GM21423 (cell line): ENCODE measurements around the gene PCA3.

Source experiments
- ATAC-seq: cut with Tn5 transposase; IDR thresholded peaks from one replicate; pipeline ENCODE4 v1.9.1; 2021; ENCODE audit warnings: mild to moderate bottlenecking, moderate library complexity; ENCODE audit not compliant: unreplicated experiment

The PCA3 gene

DNA sequence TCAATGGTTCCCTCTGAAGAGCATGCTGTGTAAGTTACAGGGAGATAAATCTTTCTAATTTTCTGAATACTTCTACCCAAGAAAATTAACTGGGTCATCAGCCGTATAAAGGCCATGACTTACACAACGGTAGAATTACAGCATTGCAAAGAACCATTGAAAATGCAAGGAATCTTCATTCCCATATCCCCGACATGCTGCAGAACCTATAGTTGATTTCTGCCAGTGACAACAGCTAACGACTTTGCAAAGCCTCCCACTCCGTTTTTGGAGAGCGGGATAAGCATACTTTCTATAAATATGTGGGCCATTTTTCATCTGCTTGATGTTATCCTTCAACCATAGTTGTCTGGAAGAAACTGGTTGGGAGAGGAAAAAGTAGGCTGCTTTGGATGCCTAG, 56.2 kb downstream of the PCA3 start:
- ATAC-seq = no peak

DNA sequence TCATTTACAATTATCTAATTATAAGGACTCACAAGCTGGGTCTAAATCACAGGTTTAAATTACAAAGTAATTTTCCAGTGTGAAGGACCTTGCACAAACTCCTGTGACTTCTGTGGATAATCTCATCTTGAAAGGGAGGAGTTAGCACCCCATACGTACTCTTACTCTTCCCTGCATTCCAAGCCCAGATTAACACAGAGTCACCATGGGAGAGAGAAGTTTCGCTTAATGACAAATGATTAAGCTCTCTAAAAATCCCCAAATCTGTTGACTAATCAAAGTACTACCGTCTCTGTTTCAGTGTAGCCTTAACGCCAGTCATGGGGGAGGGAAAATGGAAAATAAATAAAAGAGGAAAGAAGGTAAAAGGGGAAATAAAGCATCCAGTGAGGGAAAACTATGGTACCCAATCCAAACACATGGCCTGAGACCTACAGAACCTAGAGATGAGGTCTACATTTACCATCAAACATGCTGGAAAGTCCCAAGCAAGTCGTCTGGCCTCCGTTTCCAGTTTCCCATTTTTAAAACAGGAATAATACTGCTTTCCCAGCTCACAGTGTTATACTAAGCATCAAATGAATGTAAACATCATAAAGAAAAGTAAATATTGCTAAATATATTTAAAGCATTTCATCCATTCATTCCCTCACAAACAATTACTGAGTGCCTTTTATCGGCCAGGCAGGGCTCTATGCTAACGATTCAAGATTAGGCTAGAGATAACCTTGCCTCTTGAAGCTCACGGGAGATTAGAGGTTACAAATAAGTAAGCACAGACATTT, 63.2 kb downstream of the PCA3 start:
- ATAC-seq = no peak

DNA sequence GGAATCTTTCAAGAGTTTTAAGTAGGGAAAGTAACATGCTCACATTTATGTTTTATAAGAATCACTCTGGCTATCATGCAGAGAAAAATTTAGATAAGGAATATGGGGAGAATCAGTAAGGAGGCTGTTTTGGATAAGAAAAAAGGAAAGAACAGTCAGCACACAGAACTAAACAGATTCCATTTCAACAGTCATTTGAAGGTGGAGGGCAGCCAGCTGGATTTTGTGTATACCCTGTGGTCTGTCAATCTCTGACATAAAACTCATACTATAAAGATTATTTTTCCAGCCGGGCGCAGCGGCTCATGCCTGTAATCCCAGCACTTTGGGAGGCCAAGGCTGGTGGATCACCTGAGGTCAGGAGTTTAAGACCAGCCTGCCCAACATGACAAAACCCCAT, 64.2 kb downstream of the PCA3 start:
- no peak for ATAC-seq

DNA sequence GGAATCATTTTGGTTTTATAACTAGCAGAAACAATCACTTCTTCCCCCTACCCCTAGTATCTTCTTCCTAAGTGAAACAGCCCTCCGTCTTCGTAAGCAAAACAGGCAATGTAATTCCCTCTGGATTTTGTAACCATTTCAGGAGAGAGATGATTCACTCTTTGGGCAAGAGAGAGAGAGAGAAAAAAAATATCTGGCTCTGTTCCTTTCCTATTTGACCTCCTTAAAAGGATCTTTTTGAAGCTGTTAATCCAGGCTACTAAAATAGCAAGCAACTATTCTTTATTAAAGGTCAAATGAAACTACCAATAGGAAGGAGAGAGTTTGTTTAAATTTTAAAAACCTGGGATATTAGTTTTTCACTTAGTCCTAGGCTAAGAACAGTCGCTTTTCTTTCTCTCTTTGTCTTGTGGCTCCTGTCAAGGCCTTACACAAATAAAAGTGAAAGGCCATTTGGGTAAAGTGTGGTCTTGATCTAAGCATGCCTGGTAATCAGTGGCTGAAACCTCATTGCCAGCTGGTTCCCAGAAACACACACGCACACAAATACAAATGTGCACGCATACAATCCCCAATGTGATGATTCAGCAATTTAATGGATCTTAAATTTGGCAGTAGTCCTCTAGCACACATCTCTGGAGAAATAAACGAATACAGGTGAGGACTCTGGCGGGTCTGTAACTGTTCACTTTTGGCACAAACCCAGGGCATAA, 71.5 kb downstream of the PCA3 start:
- ATAC-seq = no peak
